ENCODE measurements around the gene GTF3C4.

GTF3C4 gene

DNA sequence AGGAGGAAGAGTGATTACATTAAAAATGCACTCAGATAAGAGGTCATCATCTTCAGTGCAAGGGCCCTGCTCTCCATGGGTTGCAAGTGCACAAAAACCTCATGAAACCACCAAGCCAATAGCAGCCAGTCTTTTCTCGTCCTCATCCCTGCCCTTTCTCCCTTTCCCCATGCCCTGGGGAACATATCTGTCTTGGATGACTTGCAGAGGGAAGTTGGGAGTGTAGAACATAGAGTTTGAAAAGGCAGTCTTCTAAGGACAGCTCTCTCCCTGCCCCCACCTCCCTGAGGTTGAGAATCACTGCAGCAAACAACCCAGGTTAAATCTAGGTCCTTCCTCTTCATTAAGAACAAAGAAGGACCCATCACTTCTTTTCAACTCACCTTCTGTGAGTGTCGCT, 22.5 kb upstream of the GTF3C4 start:
- no peak for DNase-seq (ENCODE audit: low spot score)

GRCh38 chr9:132648283-132648682, 22.0 kb upstream of the GTF3C4 start:
- DNase-seq (ENCODE audit: low spot score) = no peak

GRCh38 chr9:132648685-132649084, 21.6 kb upstream of the GTF3C4 start:
- no peak for DNase-seq (ENCODE audit: low spot score)

GRCh38 chr9:132651259-132651658, 19.0 kb upstream of the GTF3C4 start:
- DNase-seq (ENCODE audit: low spot score) = no peak

- DNase-seq (ENCODE audit: low spot score) = no peak
Observed at GRCh38 chr9:132656299-132656698, 14.0 kb upstream of the GTF3C4 start.

- no peak for DNase-seq (ENCODE audit: low spot score)
Observed at GRCh38 chr9:132662152-132662945, 7.9 kb upstream of the GTF3C4 start.

DNA sequence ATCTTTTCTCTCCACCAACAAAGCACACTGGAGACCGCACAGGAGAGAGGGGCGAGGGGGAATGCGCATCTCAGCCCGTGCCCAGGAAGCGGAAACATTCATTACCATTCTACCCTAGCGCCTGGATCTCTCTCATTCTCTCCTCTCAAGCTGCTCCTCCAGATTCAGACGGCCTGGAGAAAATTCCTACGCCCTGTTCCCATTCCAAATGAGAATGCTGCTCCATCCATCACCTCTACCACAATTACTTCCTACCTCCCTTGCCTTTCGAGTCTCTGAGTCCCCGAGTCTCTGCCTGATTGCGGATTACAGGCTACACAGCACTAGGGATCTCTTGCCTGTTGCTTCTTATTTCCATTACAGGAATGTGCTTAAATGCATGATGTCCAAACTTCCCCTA, 7.1 kb upstream of the GTF3C4 start:
- DNase-seq (ENCODE audit: low spot score) = no peak

DNA sequence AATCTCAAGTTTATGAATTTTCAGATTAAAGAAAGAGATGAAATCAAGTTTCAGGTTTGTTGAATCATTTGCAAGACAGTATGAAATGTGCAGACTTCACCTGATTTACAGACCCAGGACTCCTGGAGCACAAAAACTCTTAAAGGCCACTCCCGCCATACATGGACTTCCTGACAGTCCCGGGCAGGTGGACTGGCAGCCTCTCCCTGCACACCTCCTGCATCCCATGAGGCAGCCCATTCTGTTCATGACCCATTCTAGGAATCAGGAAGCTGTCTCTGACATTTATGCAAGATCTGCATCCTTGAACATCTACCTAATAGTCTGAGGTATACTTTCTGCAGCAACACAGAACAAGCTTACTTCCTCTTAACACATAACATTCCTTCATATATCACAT, 6.4 kb upstream of the GTF3C4 start:
- DNase-seq (ENCODE audit: low spot score) = no peak

- peak; percentile 66 for DNase-seq (ENCODE audit: low spot score)
Observed at GRCh38 chr9:132669319-132669697, 956 bp upstream of the GTF3C4 start.

DNA sequence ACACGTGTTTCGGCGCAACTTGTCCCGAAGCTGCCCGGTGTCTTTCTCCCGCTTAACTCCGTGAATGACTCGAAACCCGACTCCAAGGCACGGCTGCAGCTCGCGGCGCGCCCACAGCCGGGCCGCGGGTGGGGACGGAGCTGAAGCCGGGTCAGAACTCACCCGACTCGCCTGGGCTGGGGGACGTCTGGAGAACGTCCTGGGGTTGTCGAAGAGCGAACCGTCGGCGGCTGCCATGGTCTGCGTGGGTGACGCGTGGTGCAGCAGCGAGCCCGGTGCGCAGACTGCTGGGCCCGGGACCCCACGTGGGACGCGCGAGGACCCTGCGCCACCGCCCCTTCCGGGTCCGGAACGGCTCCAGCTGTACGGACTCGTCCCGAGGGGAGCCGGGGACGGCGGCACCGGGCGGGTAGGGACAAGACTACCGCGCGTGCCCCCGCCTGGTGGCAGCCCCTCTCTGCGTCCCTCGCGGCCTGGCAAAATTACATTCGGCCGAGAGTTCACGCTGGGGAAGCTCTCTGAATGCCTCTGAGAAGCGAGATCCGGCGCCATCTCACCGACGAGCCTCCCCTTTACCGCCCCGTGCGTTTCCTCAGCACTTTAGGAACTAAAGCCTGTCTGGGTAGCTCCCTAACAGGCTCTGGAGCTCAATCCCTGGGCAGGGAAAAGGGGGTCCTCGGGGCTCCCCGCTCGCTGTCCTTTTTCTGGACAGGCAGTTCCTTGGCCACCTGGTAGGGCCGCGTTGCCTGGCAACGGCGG, 387 bp upstream of the GTF3C4 start, which contains the start of gene DDX31:
Gene DDX31, minus strand, starts transcription at position 286 of the 759 bp plus-strand sequence. Its CDS starts 49 bp downstream, at position 237.
- peak; percentile 82 for DNase-seq (ENCODE audit: low spot score)

DNA sequence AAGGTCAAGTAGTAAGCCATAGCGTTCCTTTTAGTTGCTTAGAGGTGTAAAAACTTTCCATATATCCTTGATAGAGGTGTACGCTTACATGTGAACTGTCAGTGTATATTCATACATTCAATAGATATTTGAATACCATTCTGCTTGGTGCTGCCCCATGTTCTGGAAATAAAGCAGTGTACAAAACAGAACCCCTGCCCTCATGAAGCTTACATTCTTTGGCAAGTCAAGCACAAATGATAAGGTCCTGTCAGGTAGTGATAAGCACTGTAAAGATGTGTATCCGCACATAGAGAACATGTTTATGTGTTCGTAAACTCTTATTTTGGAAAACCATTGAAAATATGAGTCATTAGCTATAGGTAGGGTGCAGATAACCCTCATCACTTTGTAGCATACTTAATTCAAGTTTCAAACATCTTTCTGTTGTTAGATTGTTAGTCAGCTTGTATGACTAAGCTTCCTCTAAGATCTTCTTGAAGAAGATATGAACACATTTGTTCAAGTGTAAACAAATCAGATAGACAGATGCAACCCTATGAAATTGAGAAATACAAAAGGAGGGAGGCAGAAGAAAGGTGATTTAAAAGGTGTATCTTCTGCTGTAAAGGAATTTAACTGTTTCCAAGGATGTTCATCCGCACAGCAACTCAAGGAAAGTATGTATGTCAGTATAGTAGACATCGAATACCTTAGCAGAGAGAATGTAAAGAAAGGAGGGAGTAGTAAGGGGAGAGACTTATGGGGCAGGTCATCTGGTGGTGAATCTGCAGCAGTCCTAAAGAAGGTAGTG, 1.6 kb downstream of the GTF3C4 start:
- no peak for DNase-seq (ENCODE audit: low spot score)

GRCh38 chr9:132672413-132672690, 2.1 kb downstream of the GTF3C4 start:
- no peak for DNase-seq (ENCODE audit: low spot score)

DNA sequence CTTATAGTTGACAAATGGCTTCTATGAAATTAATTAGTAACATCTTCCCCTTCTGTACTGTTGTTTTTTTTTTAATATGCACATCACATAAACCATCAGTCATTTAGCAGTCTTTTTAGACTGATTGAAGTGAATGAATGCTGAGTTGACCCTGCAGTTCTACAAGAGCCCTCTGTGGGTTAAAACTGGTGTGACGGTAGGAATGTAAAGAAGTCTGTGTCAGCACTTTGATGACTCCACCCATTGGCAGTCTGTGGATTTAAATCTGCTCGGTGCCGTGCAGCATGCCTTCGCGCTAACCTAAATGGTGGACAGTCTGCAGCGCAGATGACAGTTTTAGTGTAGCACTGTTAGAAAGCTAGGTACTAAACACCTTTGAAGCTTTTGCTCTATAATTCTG, 3.1 kb downstream of the GTF3C4 start:
- DNase-seq (ENCODE audit: low spot score) = no peak

DNA sequence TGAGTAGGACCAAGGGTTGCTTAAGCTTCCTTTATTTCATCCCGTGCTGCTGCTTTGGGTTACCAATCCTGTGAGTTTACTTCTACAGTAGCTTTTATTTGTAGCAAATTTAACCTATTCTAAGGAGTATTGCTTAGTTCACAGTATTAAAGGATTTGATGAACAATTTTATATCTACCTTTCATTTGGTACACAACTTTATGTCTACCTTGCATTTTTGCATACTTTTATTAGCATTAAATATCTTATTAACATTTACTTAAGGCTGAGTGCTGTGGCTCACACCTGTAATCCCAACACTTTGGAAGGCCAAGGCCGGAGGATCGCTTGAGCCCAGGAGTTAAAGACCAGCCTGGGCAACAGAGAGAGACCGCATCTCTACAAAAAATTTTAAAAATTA, 4.2 kb downstream of the GTF3C4 start:
- no peak for DNase-seq (ENCODE audit: low spot score)

DNA sequence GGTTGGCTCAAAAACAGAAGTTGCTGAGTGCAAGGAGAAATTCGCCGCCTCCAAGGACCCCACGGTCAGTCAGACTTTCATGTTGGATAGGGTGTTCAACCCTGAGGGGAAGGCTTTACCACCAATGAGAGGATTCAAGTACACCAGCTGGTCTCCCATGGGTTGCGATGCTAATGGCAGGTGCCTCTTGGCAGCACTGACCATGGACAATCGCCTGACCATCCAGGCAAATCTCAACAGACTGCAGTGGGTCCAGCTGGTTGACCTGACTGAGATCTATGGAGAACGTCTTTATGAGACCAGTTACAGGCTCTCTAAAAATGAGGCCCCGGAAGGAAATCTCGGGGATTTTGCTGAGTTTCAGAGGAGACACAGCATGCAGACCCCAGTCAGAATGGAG, 7.7 kb downstream of the GTF3C4 start:
- DNase-seq (ENCODE audit: low spot score) = no peak

DNA sequence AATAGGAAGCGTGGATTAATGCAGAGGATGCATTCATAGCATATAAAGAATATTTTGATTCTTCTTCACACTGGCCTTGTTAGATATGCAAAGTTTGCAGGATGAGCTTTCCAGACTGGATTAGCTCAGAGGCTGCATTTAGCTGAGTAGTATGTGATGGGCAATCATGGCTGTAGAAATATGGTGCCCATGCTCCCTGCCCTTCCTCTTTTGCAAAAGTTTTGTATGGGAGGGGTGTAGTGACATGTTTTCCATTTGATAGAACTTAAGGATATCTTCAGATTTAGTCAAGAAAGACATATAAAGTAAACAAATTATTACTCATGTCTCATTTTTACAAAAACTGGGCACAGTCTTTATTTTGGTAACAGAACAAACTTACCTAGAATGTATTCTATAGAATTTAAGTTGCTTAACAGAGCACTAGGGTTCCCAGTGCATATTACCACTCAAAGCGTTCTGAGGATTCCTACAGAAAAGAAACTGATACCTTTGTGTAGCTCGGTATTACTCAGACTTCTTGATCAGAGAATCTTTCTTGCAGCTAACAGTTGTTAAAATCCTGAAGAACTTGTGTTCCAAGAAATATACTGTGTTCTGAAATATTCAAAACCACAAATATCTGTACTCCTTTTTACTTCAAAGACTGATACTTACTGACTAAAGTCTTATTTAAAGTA, 9.8 kb downstream of the GTF3C4 start:
- no peak for DNase-seq (ENCODE audit: low spot score)

DNA sequence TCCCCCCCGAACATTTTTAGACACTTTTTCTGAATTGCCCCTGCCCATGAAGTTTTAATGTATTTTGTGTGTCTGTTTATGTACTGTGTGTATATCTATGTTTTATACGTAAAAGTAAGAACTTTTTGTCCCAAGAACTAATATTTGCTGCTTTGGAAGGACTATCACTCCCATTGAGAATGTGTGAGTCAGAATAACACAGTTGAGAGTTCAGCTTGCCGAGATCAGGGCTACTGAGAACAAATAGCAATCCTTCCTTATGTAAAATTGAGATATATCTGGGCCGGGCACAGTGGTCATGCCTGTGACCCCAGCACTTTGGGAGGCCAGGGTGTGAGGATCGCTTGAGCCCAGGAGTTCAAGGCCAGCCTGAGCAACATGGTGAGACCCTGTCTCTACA, 11.3 kb downstream of the GTF3C4 start:
- no peak for DNase-seq (ENCODE audit: low spot score)

DNA sequence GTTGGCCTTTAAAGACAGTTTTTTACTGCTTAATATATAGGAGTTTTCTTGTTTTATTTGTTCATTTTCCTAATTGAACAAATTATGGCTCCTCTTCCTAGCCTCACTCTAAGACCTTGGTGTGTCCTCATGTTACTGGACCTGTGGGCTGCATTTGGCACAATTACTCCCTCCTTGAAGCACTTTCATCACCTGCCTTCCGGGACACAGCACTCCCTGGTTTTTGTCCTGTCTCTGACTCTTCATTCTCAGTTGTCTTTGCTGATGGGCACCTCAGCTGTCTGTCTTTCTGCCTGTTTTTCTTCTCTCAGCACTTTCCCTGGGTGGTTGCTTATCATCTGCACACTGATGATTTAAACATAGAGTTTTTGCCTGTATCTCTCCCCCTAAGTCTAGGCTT, 13.6 kb downstream of the GTF3C4 start:
- DNase-seq (ENCODE audit: low spot score) = no peak

DNA sequence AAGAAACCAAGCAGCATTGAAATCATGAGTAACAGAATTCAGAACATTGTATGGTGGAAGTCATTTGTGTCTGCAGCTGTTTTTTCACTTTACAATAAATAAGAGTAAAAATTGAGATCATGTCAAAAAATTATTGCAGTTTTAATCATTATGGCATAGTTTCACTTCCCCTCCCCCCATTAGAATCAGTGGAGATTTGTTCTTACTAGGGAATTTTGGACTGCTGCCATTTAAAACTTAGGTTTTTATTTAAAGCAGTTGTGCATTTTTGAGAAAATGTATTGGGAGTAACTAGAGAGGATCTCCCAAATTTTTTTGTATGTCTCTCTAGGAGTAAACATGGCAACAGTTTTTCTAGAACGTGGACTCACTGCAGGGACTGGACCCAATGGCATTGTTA, 20.4 kb downstream of the GTF3C4 start:
- no peak for DNase-seq (ENCODE audit: low spot score)

- DNase-seq (ENCODE audit: low spot score) = no peak
Observed at GRCh38 chr9:132694144-132694543, 23.9 kb downstream of the GTF3C4 start.

DNA sequence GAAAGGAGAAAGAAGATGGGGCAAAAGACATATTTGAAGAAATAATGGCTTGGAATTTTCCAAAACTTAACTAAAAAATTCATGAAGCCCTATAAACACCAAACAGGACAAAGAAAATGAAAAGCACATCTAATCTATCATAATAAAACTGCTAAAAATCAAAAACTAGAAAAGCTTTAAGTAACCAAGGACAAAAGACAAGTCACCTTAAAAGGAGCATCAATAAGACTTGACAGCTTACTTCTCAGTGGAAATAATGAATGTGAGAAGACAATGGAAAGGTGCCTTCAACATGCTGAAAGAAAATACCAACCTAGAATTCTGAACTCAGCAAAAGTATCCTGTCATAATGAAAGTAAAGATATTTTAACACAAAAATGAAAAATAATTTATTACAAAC, 27.0 kb downstream of the GTF3C4 start:
- no peak for DNase-seq (ENCODE audit: low spot score)

- DNase-seq (ENCODE audit: low spot score) = no peak
Observed at GRCh38 chr9:132698989-132699388, 28.7 kb downstream of the GTF3C4 start.
